MM.1S (cell line): ENCODE data around the gene PSMD1.

Experiments used
- CTCF ChIP-seq: fragments of 300-600 bp; sonication (generic); IDR thresholded peaks from 2 replicates; pipeline ENCODE4 v1.5.1; 2016; ENCODE audit warnings: antibody characterized with exemption, low read length, mixed read lengths
- EZH2 ChIP-seq: fragments of 300-600 bp; sonication (generic); optimal IDR thresholded peaks from 2 replicates; pipeline ENCODE3; 2017; ENCODE audit warnings: low read depth, mild to moderate bottlenecking, antibody characterized with exemption, low read length, mixed read lengths

- TF ChIP-seq EZH2 (no peak), CTCF (no peak)
These were observed 128.5 kb downstream of the PSMD1 start for GRCh38 chr2:231185050-231185725.
